SK-N-SH (cell line): ENCODE measurements around the gene SSR1.

Experiments used
- CHD2 ChIP-seq: fragments of 150-350 bp; IDR thresholded peaks from 2 replicates; pipeline ENCODE4 v1.6.1; 2018; ENCODE audit warnings: low read length; ENCODE audit not compliant: partially characterized antibody
- EZH2phosphoT487 ChIP-seq: fragments of 200-600 bp; sonication (generic); IDR thresholded peaks from 2 replicates; pipeline ENCODE4 v1.6.1; 2017; ENCODE audit warnings: low read depth, mixed run types, mild to moderate bottlenecking, antibody characterized with exemption, moderate library complexity, borderline replicate concordance
- FOXM1 ChIP-seq: IDR thresholded peaks from 2 replicates; pipeline ENCODE4 v1.4.0; 2012; ENCODE audit warnings: low read depth, mild to moderate bottlenecking
- GABPA ChIP-seq: IDR thresholded peaks from 2 replicates; pipeline ENCODE4 v1.4.0; 2012; ENCODE audit warnings: low read depth, mild to moderate bottlenecking
- MEF2A ChIP-seq: IDR thresholded peaks from 2 replicates; pipeline ENCODE4 v1.4.0; 2012; ENCODE audit warnings: low read depth, borderline replicate concordance
- POLR2AphosphoS5 ChIP-seq: IDR thresholded peaks from 2 replicates; pipeline ENCODE4 v1.6.1; 2012; ENCODE audit warnings: low read depth, low read length
- RCOR1 ChIP-seq: fragments of 150-350 bp; IDR thresholded peaks from 2 replicates; pipeline ENCODE4 v1.6.1; 2017; ENCODE audit warnings: antibody characterized with exemption, low read length
- SMC3 ChIP-seq: IDR thresholded peaks from 2 replicates; pipeline ENCODE4 v1.6.1; 2012; ENCODE audit warnings: low read depth, low read length, improper control_type of control experiment
- TCF12 ChIP-seq: IDR thresholded peaks from 2 replicates; pipeline ENCODE4 v1.4.0; 2012
- YY1 ChIP-seq: IDR thresholded peaks from 2 replicates; pipeline ENCODE4 v1.4.0; 2012; ENCODE audit warnings: low read depth, mild to moderate bottlenecking
- TF ChIP-seq, protein P1 (sequence below): fragments of 200-600 bp; sonication (generic); IDR thresholded peaks from 2 replicates; pipeline ENCODE4 v1.6.1; 2017; ENCODE audit warnings: antibody characterized with exemption, mild to moderate bottlenecking, moderate library complexity

DNA sequence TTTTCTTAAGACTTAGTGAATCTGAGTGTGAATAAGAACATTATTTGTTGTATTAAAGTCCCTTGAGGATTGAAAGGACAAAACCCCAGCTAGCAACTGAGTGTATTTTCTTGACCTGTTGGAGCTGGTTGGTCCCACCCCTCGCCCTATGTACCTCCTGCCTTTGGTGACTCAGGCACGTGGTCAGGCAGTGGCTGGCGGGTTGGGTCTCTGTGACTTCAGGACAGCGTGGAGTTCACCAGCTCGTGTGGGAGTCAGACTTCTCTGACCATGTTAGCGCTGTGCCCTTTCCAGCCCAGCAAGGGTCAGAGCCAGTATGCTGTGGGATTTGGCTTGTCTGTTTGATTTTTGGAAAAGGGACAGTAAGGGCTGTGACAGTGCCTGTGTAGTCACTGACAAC, 93.7 kb downstream of the SSR1 start:
- TF ChIP-seq GABPA (no peak), EZH2phosphoT487 (no peak), RCOR1 (no peak), YY1 (no peak), FOXM1 (no peak), POLR2AphosphoS5 (no peak), TCF12 (no peak), SMC3 (no peak), MEF2A (no peak), CHD2 (no peak)
- TF ChIP-seq, protein P1, sequence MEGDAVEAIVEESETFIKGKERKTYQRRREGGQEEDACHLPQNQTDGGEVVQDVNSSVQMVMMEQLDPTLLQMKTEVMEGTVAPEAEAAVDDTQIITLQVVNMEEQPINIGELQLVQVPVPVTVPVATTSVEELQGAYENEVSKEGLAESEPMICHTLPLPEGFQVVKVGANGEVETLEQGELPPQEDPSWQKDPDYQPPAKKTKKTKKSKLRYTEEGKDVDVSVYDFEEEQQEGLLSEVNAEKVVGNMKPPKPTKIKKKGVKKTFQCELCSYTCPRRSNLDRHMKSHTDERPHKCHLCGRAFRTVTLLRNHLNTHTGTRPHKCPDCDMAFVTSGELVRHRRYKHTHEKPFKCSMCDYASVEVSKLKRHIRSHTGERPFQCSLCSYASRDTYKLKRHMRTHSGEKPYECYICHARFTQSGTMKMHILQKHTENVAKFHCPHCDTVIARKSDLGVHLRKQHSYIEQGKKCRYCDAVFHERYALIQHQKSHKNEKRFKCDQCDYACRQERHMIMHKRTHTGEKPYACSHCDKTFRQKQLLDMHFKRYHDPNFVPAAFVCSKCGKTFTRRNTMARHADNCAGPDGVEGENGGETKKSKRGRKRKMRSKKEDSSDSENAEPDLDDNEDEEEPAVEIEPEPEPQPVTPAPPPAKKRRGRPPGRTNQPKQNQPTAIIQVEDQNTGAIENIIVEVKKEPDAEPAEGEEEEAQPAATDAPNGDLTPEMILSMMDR: no peak
